T follicular helper cell (primary cell): ENCODE results near the gene FDXR.

ENCODE experiments used
- DNase-seq: peaks from one replicate; pipeline ENCODE4 v3.0.0-alpha.2; 2020; ENCODE audit warnings: low read depth

Gene FDXR

GRCh38 chr17:74857191-74857590 lies 15.6 kb downstream of the FDXR start:
- no peak for DNase-seq

GRCh38 chr17:74856112-74856511 lies 16.7 kb downstream of the FDXR start:
- DNase-seq = no peak

- no peak for DNase-seq
Measured at GRCh38 chr17:74855323-74855722, 17.5 kb downstream of the FDXR start.

- no peak for DNase-seq
Measured at GRCh38 chr17:74854792-74855191, 18.0 kb downstream of the FDXR start.

GRCh38 chr17:74853669-74854068 lies 19.1 kb downstream of the FDXR start:
- no peak for DNase-seq

- no peak for DNase-seq
Measured at GRCh38 chr17:74853048-74853397, 19.8 kb downstream of the FDXR start.

- DNase-seq = peak; percentile 50
Measured at GRCh38 chr17:74852237-74853047, 20.4 kb downstream of the FDXR start.

- no peak for DNase-seq
Measured at GRCh38 chr17:74851612-74852236, 21.1 kb downstream of the FDXR start.

- DNase-seq = no peak
Measured at GRCh38 chr17:74850914-74851313, 21.9 kb downstream of the FDXR start.

- DNase-seq = no peak
Measured at GRCh38 chr17:74850310-74850709, 22.5 kb downstream of the FDXR start.

GRCh38 chr17:74848656-74849399 lies 24.0 kb downstream of the FDXR start:
- DNase-seq = no peak

- DNase-seq = no peak
Measured at GRCh38 chr17:74846621-74847020, 26.2 kb downstream of the FDXR start.

GRCh38 chr17:74843352-74843627 lies 29.5 kb downstream of the FDXR start:
- no peak for DNase-seq

GRCh38 chr17:74842599-74843351 lies 30.0 kb downstream of the FDXR start:
- DNase-seq = no peak

- no peak for DNase-seq
Measured at GRCh38 chr17:74842146-74842598, 30.6 kb downstream of the FDXR start.

GRCh38 chr17:74840989-74841666 lies 31.7 kb downstream of the FDXR start:
- no peak for DNase-seq

- DNase-seq = no peak
Measured at GRCh38 chr17:74839990-74840852, 32.6 kb downstream of the FDXR start.

GRCh38 chr17:74838274-74838673 lies 34.5 kb downstream of the FDXR start:
- DNase-seq = no peak

GRCh38 chr17:74836691-74837467 lies 35.9 kb downstream of the FDXR start:
- no peak for DNase-seq

- DNase-seq = no peak
Measured at GRCh38 chr17:74836191-74836590, 36.6 kb downstream of the FDXR start.
